Measurements from ENCODE around the gene RANBP3L.
"Not testable (repeated sequence)": the region's sequence is repeated elsewhere in the genome, so short reads cannot be mapped to it uniquely, and the experiment has no call there.

Gene RANBP3L

DNA sequence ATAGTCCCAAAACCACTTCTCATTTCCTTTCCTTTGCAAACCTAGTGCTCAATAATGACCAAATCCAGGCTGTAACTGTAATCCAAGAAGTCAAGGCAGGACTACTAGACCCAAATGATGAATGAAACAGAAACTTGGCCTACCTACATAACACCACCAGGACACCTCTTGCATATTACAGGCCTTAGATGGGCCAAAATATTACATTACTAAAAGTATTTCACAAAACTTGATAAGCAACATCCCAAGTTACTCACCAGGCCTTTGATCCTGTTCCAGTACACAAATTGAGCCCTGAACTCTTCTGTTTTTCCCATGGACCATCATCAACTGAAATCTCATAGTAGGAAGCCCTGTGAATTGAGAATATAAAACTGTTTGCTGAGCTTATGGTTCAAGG is 94.8 kb downstream of the RANBP3L start:
- DNase-seq (ENCODE audit: low read depth in 2 of 2), result no peak

DNA sequence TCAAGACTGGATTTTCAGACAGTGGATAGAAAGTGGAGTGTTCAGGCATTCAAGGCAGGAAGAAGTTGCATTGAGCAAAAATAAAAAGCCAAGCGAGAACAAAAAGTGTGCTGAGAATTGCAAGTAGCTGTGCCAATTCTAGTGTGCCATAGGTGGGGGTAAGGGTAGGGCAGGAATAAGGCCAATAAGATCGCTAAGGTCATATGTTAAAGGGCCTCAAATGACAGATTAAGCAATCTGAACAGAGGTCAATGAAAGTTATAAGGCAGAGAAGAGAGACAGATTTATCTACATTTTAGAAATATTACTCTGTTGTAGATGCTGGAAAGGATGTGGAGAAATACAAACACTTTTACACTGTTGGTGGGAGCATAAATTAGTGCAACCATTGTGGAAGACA is 96.4 kb downstream of the RANBP3L start:
- no peak for DNase-seq (ENCODE audit: low read depth in 2 of 2)

DNA sequence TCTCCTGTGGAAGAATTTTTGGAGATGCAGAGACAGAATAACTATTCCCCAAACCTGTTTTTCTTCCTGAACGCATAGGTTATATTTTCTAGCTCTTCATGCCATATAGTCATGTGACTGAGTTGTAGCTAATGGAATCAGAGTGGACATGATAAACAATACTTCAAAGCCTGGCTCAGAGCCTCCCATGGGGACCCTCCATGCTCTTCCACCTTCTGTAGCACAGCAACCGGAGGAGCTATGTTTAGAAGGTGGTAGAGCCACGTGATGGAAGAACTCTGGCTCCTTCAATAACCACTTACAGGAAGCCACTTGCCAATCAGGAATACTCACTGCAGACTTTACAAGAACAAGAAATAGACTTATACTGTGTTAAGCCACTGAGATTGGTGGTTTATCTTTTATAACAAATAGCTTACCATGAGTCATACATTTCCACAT is 99.2 kb downstream of the RANBP3L start:
- no peak for DNase-seq (ENCODE audit: low read depth in 2 of 2)

DNA sequence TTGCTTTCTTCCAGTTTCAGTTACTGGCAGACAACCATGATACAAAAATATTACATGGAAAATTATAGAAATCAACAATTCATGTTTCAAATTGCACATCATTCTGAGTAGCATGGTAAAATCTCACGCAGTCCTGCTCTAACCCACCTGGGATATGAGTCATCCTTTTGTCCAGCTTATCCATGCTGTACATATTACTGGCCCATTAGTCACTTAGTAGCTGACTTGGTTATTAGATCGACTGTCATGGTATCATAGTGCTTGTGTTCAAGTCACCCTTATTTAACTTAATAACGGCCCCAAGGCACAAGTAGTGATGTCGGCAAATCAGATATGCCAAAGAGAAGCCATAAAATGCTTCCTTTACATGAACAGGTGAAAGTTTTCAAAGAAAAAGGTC is 101.2 kb downstream of the RANBP3L start:
- DNase-seq (ENCODE audit: low read depth in 2 of 2), result no peak

DNA sequence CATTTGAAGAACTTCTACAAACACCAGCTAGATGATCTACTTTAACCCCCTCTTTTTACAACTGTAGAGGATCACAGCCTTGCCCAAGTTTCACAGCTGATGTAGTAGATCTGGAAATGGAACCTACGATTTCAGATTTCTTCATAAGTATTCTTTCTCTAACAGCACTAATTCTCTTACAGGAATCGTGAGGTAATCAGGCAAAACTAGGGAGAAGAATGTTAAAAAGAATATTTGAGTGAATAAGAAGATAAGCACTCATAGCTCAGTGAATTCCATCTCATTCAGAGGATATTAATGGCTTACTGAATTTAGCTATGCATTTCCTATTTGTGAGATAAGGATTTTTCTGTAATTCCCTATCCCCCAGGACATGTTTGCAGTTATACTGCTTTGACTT is 102.1 kb downstream of the RANBP3L start:
- DNase-seq (ENCODE audit: low read depth in 2 of 2), result no peak

DNA sequence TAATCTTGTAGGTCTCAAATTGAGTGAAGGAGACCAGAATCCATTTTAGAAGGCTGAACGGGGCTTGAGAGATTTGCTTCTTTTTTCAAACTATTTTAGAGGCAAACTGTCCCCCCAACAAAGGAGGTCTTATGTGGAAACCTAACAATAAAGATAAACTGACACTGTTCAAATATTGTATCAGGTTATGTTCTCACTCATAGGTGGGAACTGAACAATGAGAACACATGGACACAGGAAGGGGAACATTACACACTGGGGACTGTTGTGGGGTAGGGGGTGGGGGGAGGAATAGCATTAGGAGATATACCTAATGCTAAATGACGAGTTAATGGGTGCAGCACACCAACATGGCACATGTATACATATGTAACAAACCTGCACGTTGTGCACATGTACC is 102.9 kb downstream of the RANBP3L start:
- DNase-seq (ENCODE audit: low read depth in 2 of 2), result not testable (repeated sequence)

Measured in stimulated activated CD8-positive, alpha-beta memory T cell treated with anti-CD3 and anti-CD28 coated beads, Interleukin-15, amount 100 ng/mL, for 48 hours (primary cell).